HepG2 (cell line): Measurements from ENCODE around the gene DLEC1. TPM values are rescaled to one million over a fixed set of nuclear protein-coding genes. Genes with fewer than 3 reads are reported as not detected.

Experiments used
- BHLHE40 ChIP-seq: IDR thresholded peaks from 2 replicates; pipeline ENCODE4 v1.6.1; 2011; ENCODE audit warnings: low read length, improper control_type of control experiment
- CEBPG ChIP-seq: IDR thresholded peaks from 2 replicates; pipeline ENCODE4 v1.6.1; 2016
- ELF4 ChIP-seq: sonication (generic); formaldehyde crosslinking; IDR thresholded peaks from 2 replicates; pipeline ENCODE4 v1.5.0; 2020; ENCODE audit warnings: missing genetic modification reagents, mild to moderate bottlenecking, moderate library complexity, borderline replicate concordance
- HNF4A ChIP-seq: sonication (generic); formaldehyde crosslinking; IDR thresholded peaks from 2 replicates; pipeline ENCODE4 v1.4.0; 2020; ENCODE audit warnings: missing genetic modification reagents
- NFE2 ChIP-seq: sonication (generic); formaldehyde crosslinking; IDR thresholded peaks from 2 replicates; pipeline ENCODE4 v1.4.0; 2020; ENCODE audit warnings: missing genetic modification reagents
- NFYB ChIP-seq: sonication (generic); formaldehyde crosslinking; IDR thresholded peaks from 2 replicates; pipeline ENCODE4 v1.4.0; 2020; ENCODE audit warnings: missing genetic modification reagents
- PCBP1 ChIP-seq: fragments of 200-400 bp; formaldehyde crosslinking; IDR thresholded peaks from 2 replicates; pipeline ENCODE4 v1.6.1; 2017; ENCODE audit warnings: mild to moderate bottlenecking, low read depth, low read length, borderline replicate concordance
- SMARCC2 ChIP-seq: fragments of 450-650 bp; IDR thresholded peaks from 2 replicates; pipeline ENCODE4 v1.6.1; 2017; ENCODE audit warnings: antibody characterized with exemption, mild to moderate bottlenecking
- SMYD3 ChIP-seq: sonication (generic); formaldehyde crosslinking; IDR thresholded peaks from 2 replicates; pipeline ENCODE4 v1.8.1; 2023; ENCODE audit warnings: mild to moderate bottlenecking, missing genetic modification reagents
- SNAI1 ChIP-seq: sonication (generic); formaldehyde crosslinking; IDR thresholded peaks from 2 replicates; pipeline ENCODE4 v1.5.0; 2020; ENCODE audit warnings: mild to moderate bottlenecking, missing genetic modification reagents, borderline replicate concordance
- TAF15 ChIP-seq: fragments of 200-400 bp; formaldehyde crosslinking; IDR thresholded peaks from one replicate; pipeline ENCODE4 v1.6.1; 2018; ENCODE audit warnings: mild to moderate bottlenecking, low read depth, low read length; ENCODE audit not compliant: poor library complexity, severe bottlenecking
- TGIF2 ChIP-seq: IDR thresholded peaks from 2 replicates; pipeline ENCODE4 v1.6.1; 2016; ENCODE audit warnings: control low read depth, missing compliant biosample characterization
- TRIM24 ChIP-seq: sonication (generic); formaldehyde crosslinking; IDR thresholded peaks from 2 replicates; pipeline ENCODE4 v1.8.0; 2022; ENCODE audit warnings: mild to moderate bottlenecking, missing genetic modification reagents
- WIZ ChIP-seq: sonication (generic); formaldehyde crosslinking; IDR thresholded peaks from 2 replicates; pipeline ENCODE4 v1.5.1; 2020; ENCODE audit warnings: mild to moderate bottlenecking, missing genetic modification reagents
- ZKSCAN1 ChIP-seq: fragments of 150-350 bp; IDR thresholded peaks from 2 replicates; pipeline ENCODE4 v1.6.1; 2014; ENCODE audit warnings: low read length
- ZNF569 ChIP-seq: sonication (generic); formaldehyde crosslinking; IDR thresholded peaks from 2 replicates; pipeline ENCODE4 v1.5.0; 2020; ENCODE audit warnings: mild to moderate bottlenecking, missing genetic modification reagents, moderate library complexity, borderline replicate concordance
- ZNF788 ChIP-seq: sonication (generic); formaldehyde crosslinking; IDR thresholded peaks from 2 replicates; pipeline ENCODE4 v1.5.0; 2020; ENCODE audit warnings: mild to moderate bottlenecking, missing genetic modification reagents, borderline replicate concordance
- polyA plus RNA-seq, 8 experiments: library from polyadenylated mRNA; depleted of rRNA in 3 of 8; stranded (reverse) in 7 of 8; unstranded in 1 of 8; fragments of >200 nt; fragmentation: Illumina TruSeq in 4 of 8; extraction: Trizol in 4 of 8; gene quantifications; 2 replicates each; pipeline versions ENCODE4 v1.2.1 to v1.2.3, GENCODE V29; 2011 to 2016; ENCODE audit warnings: low read depth in 4 of 8, missing spikeins in 1 of 8, mixed read lengths in 1 of 8; ENCODE audit not compliant: insufficient read depth in 1 of 8
- total RNA-seq, 5 experiments: library from RNA; depleted of rRNA; stranded (reverse); fragments of >200 nt; fragmentation: Illumina TruSeq; extraction: Trizol; gene quantifications; 2 replicates each; pipeline ENCODE4 v1.2.3, GENCODE V29; 2016; ENCODE audit warnings: low read depth in 1 of 5
- TF ChIP-seq, protein P1 (sequence below): sonication (generic); formaldehyde crosslinking; IDR thresholded peaks from 2 replicates; pipeline ENCODE4 v1.4.0; 2020; ENCODE audit warnings: missing genetic modification reagents, borderline replicate concordance
- TF ChIP-seq, protein P2 (sequence below): sonication (generic); formaldehyde crosslinking; IDR thresholded peaks from 2 replicates; pipeline ENCODE4 v1.8.0; 2023; ENCODE audit warnings: mild to moderate bottlenecking, missing genetic modification reagents
- TF ChIP-seq, protein P3 (sequence below): sonication (generic); formaldehyde crosslinking; IDR thresholded peaks from 2 replicates; pipeline ENCODE4 v1.5.0; 2020; ENCODE audit warnings: missing genetic modification reagents, mild to moderate bottlenecking, borderline replicate concordance
- TF ChIP-seq, protein P4 (sequence below): IDR thresholded peaks from 2 replicates; pipeline ENCODE4 v1.6.1; 2018; ENCODE audit warnings: missing genetic modification reagents
- TF ChIP-seq, protein P5 (sequence below): sonication (generic); formaldehyde crosslinking; IDR thresholded peaks from 2 replicates; pipeline ENCODE4 v1.5.1; 2020; ENCODE audit warnings: missing genetic modification reagents, mild to moderate bottlenecking, borderline replicate concordance

The DLEC1 gene
- total and polyA plus RNA-seq, 2 of the 13 experiments (the other 11 are each of a cell fraction or from before 2014, with no cell fraction given): 0.09 TPM; not detected in 1

DNA sequence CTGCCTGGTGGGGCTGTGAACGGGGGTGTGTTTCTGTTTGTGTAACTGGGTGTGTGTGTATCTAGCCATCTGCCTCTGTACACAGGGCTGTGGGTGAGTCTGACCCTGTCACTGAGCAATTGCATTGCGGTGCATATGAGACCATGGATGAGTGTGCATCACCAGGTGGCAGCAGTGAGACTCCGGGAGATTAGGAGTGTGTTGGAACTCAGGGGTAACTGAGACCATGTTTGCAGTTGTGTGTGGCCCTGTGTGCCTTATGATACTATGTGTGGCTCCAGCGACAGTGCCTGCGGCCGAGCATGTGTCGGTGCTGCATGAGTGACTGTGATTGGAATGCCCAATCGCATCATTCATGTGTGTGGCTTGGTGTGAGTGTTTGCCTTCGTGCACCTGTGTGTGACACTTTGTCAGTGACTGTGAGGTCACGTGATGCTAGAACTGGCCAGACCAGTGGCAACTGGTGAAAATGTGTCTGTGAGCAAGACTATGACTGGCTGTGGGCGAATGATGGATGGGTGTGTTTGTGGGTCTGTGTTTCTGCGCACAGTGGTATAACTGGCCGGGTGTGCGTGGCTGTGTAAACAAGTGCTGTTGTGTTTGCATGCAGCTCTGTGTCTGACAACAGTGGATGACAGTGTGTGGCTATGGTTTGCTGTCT lies 34.5 kb upstream of the DLEC1 start (continued):
- TF ChIP-seq, protein P1, sequence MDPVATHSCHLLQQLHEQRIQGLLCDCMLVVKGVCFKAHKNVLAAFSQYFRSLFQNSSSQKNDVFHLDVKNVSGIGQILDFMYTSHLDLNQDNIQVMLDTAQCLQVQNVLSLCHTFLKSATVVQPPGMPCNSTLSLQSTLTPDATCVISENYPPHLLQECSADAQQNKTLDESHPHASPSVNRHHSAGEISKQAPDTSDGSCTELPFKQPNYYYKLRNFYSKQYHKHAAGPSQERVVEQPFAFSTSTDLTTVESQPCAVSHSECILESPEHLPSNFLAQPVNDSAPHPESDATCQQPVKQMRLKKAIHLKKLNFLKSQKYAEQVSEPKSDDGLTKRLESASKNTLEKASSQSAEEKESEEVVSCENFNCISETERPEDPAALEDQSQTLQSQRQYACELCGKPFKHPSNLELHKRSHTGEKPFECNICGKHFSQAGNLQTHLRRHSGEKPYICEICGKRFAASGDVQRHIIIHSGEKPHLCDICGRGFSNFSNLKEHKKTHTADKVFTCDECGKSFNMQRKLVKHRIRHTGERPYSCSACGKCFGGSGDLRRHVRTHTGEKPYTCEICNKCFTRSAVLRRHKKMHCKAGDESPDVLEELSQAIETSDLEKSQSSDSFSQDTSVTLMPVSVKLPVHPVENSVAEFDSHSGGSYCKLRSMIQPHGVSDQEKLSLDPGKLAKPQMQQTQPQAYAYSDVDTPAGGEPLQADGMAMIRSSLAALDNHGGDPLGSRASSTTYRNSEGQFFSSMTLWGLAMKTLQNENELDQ: peak; percentile 30; the same call in 1 of the 2 replicates
- TF ChIP-seq TRIM24 (CRISPR knock-in tag) (no peak), NFYB (CRISPR knock-in tag) (no peak; the same call in 1 of the 2 replicates), TAF15 (no peak), SMARCC2 (no peak), NFE2 (CRISPR knock-in tag) (no peak), WIZ (no peak), TGIF2 (CRISPR knock-in tag) (0 out of 2 replicates have a peak, but pooled peaks have one; percentile 70), ZNF569 (CRISPR knock-in tag) (no peak), CEBPG (CRISPR knock-in tag) (peak; percentile 71), PCBP1 (no peak), SMYD3 (no peak), BHLHE40 (peak; percentile 69), ELF4 (CRISPR knock-in tag) (no peak), ZNF788 (CRISPR knock-in tag) (no peak), ZKSCAN1 (no peak), SNAI1 (CRISPR knock-in tag) (no peak; the same call in 1 of the 2 replicates), HNF4A (CRISPR knock-in tag) (no peak)
- TF ChIP-seq, protein P2, sequence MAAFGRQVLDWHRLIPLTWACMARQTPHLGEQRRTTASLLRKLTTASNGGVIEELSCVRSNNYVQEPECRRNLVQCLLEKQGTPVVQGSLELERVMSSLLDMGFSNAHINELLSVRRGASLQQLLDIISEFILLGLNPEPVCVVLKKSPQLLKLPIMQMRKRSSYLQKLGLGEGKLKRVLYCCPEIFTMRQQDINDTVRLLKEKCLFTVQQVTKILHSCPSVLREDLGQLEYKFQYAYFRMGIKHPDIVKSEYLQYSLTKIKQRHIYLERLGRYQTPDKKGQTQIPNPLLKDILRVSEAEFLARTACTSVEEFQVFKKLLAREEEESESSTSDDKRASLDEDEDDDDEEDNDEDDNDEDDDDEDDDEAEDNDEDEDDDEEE (CRISPR knock-in tag): no peak
- TF ChIP-seq, protein P3, sequence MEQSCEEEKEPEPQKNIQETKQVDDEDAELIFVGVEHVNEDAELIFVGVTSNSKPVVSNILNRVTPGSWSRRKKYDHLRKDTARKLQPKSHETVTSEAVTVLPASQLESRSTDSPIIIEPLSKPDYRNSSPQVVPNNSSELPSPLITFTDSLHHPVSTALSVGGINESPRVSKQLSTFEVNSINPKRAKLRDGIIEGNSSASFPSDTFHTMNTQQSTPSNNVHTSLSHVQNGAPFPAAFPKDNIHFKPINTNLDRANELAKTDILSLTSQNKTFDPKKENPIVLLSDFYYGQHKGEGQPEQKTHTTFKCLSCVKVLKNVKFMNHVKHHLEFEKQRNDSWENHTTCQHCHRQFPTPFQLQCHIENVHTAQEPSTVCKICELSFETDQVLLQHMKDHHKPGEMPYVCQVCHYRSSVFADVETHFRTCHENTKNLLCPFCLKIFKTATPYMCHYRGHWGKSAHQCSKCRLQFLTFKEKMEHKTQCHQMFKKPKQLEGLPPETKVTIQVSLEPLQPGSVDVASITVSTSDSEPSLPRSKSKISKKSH (CRISPR knock-in tag): no peak
- TF ChIP-seq, protein P4, sequence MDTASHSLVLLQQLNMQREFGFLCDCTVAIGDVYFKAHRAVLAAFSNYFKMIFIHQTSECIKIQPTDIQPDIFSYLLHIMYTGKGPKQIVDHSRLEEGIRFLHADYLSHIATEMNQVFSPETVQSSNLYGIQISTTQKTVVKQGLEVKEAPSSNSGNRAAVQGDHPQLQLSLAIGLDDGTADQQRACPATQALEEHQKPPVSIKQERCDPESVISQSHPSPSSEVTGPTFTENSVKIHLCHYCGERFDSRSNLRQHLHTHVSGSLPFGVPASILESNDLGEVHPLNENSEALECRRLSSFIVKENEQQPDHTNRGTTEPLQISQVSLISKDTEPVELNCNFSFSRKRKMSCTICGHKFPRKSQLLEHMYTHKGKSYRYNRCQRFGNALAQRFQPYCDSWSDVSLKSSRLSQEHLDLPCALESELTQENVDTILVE: no peak
- TF ChIP-seq, protein P5, sequence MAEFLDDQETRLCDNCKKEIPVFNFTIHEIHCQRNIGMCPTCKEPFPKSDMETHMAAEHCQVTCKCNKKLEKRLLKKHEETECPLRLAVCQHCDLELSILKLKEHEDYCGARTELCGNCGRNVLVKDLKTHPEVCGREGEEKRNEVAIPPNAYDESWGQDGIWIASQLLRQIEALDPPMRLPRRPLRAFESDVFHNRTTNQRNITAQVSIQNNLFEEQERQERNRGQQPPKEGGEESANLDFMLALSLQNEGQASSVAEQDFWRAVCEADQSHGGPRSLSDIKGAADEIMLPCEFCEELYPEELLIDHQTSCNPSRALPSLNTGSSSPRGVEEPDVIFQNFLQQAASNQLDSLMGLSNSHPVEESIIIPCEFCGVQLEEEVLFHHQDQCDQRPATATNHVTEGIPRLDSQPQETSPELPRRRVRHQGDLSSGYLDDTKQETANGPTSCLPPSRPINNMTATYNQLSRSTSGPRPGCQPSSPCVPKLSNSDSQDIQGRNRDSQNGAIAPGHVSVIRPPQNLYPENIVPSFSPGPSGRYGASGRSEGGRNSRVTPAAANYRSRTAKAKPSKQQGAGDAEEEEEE (CRISPR knock-in tag): no peak
